CD4-positive, CD25-positive, alpha-beta regulatory T cell (primary cell): ENCODE data around the gene GIPR. TPM values are rescaled to one million over a fixed set of nuclear protein-coding genes. Genes with fewer than 3 reads are reported as not detected.

Experiments
- ATAC-seq, 2 donors: fragments of 150-1000 bp; cut with Tn5 transposase; one replicate each; pipeline ENCODE4 v1.10.0; 2021; ENCODE audit warnings: low read depth in 2 of 2, moderate number of reproducible peaks in 2 of 2, moderate library complexity in 1 of 2
- DNase-seq, 3 donors: peaks; one replicate each; pipeline versions ENCODE4 v3.0.0 to v3.0.0-alpha.2; 2012 to 2022; ENCODE audit warnings: mixed read lengths in 1 of 3
- H3K27ac ChIP-seq: one replicate; pipeline ENCODE4 v1.7.0; 2013; ENCODE audit warnings: mild to moderate bottlenecking, low read length; ENCODE audit not compliant: insufficient read depth, poor library complexity, severe bottlenecking
- H3K27me3 ChIP-seq: one replicate; pipeline ENCODE4 v1.7.0; 2013; ENCODE audit warnings: low read length; ENCODE audit not compliant: control insufficient read depth, insufficient read depth
- H3K36me3 ChIP-seq: one replicate; pipeline ENCODE4 v1.7.0; 2013; ENCODE audit warnings: mild to moderate bottlenecking, low read length, moderate library complexity; ENCODE audit not compliant: control insufficient read depth, insufficient read depth
- H3K4me1 ChIP-seq: 2 replicates; pipeline ENCODE4 v1.7.0; 2013; ENCODE audit warnings: mild to moderate bottlenecking, low read length; ENCODE audit not compliant: insufficient read depth, control insufficient read depth, poor library complexity, severe bottlenecking
- H3K4me3 ChIP-seq: one replicate; pipeline ENCODE4 v1.7.0; 2013; ENCODE audit warnings: low read depth, mild to moderate bottlenecking, low read length, moderate library complexity
- H3K9me3 ChIP-seq, 2 experiments: 1 replicate in 1 of 2; 2 replicates in 1 of 2; pipeline ENCODE4 v1.7.0; 2013; ENCODE audit warnings: low read length in 2 of 2, mild to moderate bottlenecking in 1 of 2, moderate library complexity in 1 of 2; ENCODE audit not compliant: control insufficient read depth in 2 of 2
- H3K27ac Mint-ChIP-seq, 3 donors: one replicate each; pipeline ENCODE4 v1.8.0; 2020 to 2022; ENCODE audit warnings: mild to moderate bottlenecking in 3 of 3, mixed read lengths in 3 of 3, moderate library complexity in 2 of 3
- H3K27me3 Mint-ChIP-seq: one replicate; pipeline ENCODE4 v1.8.0; 2022; ENCODE audit warnings: mild to moderate bottlenecking, mixed read lengths
- H3K36me3 Mint-ChIP-seq: one replicate; pipeline ENCODE4 v1.8.0; 2020; ENCODE audit warnings: mixed read lengths
- H3K4me1 Mint-ChIP-seq, 4 donors: one replicate each; pipeline ENCODE4 v1.8.0; 2020 to 2022; ENCODE audit warnings: mixed read lengths in 4 of 4, mild to moderate bottlenecking in 1 of 4
- H3K4me3 Mint-ChIP-seq, 4 donors: one replicate each; pipeline ENCODE4 v1.8.0; 2020 to 2022; ENCODE audit warnings: mild to moderate bottlenecking in 4 of 4, mixed read lengths in 4 of 4, moderate library complexity in 3 of 4
- H3K9me3 Mint-ChIP-seq, 7 donors: one replicate each; pipeline ENCODE4 v1.8.0; 2020 to 2022; ENCODE audit warnings: mixed read lengths in 7 of 7, mild to moderate bottlenecking in 3 of 7, moderate library complexity in 2 of 7
- polyA plus RNA-seq, 4 donors: library from polyadenylated mRNA; unstranded; fragments of 300-500 nt; fragmentation: Illumina TruSeq; gene quantifications; one replicate each; pipeline ENCODE4 v1.2.3, GENCODE V29; 2021
- total RNA-seq: library from RNA; stranded (reverse); gene quantifications from one replicate; pipeline ENCODE4 v1.2.3, GENCODE V29; 2022

Gene GIPR
- total and polyA plus RNA-seq, 5 donors from 2014 or later = 0.15 to 9.3 (median 0.18) TPM; not detected in 1

DNA sequence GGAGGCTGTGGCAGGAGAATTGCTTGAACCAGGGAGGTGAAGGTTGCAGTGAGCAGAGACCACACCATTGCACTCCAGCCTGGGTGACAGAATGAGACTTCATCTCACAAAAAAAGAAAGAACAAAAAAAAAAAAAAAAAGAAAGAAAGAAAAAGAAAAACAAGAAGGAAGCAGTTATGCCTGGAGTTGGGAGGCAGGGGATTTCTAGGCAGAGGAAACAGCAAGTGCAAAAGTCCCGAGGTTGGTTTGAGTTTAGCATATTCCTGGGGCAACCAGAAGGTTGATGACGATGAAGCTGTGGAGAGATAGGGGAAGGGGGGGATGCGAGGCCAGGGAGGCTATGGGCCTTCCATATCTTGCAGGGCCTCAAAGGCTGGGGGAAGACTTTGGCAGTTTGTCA, 17.3 kb upstream of the GIPR start:
- H3K27ac Mint-ChIP-seq = no peak overlapping the region
- no peaks in the 10 kb centered on the region for H3K9me3 Mint-ChIP-seq
- H3K4me1 Mint-ChIP-seq = peaks cover 0 to 10% (median 8%) of the 10 kb centered on the region in 4 donors
- H3K27ac ChIP-seq = no peak overlapping the region
- H3K27me3 Mint-ChIP-seq = peaks cover 6% of the 10 kb centered on the region
- no peak overlapping the region for H3K4me3 ChIP-seq
- ATAC-seq = no peak
- H3K4me1 ChIP-seq = peaks cover 8% of the 10 kb centered on the region
- DNase-seq = no peak
- H3K36me3 Mint-ChIP-seq = no peaks in the 10 kb centered on the region
- H3K9me3 ChIP-seq = no peaks in the 10 kb centered on the region
- no peaks in the 10 kb centered on the region for H3K36me3 ChIP-seq
- H3K27me3 ChIP-seq = no peaks in the 10 kb centered on the region
- peak overlapping the region in 1 of 4 donors; percentile 70 for H3K4me3 Mint-ChIP-seq

DNA sequence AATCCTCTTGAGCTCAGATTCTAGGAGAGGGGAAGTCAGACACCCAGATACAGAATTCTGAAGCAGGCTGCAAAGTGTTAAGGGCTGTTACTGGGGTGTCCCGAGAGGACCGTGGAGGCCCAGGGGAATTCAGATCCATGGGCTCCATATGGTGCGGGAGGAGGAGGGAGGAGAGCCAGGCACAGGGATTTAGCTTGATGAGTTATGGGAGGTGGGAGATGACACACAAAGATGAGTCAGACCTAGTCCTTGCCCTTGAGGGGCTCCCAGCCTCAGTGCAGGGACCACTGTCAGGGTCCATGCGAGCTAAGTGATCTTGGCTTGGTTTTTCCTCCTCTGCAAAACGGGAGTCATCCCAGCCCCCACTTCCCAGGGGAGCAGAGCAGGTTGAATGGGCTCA, 14.4 kb upstream of the GIPR start:
- Histone ChIP-seq H3K4me1 (no peaks in the 10 kb centered on the region), H3K27ac (no peak overlapping the region), H3K4me3 (no peak overlapping the region), H3K27me3 (no peaks in the 10 kb centered on the region), H3K9me3 (no peaks in the 10 kb centered on the region), H3K36me3 (no peaks in the 10 kb centered on the region)
- ATAC-seq (no peak), DNase-seq (no peak)
- peaks cover 8% of the 10 kb centered on the region for H3K27me3 Mint-ChIP-seq
- no peaks in the 10 kb centered on the region for H3K4me1 Mint-ChIP-seq
- H3K36me3 Mint-ChIP-seq = no peaks in the 10 kb centered on the region
- no peak overlapping the region for H3K4me3 Mint-ChIP-seq
- H3K9me3 Mint-ChIP-seq = no peaks in the 10 kb centered on the region
- peak overlapping the region in 1 of 3 donors; percentile 52 for H3K27ac Mint-ChIP-seq

DNA sequence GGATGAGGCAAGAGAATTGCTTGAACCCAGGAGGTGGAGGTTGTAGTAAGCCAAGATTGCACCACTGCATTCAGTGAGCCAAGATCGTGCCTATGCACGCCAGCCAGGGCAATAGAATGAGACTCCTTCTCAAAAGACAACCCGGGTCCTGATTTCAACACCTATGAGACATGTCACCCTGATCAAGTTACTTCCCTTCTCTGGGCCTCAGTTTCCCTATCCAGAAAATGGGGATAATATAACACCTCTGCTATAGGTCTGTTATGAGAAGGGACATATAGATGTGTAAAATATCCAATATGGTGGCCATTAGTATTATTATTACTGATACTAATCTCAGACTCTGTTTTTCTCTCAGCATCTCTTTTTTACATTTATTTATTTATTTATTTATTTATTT, 12.9 kb upstream of the GIPR start:
- no peaks in the 10 kb centered on the region for H3K9me3 ChIP-seq
- Mint-ChIP-seq H3K36me3 (no peaks in the 10 kb centered on the region), H3K4me1 (no peaks in the 10 kb centered on the region), H3K9me3 (no peaks in the 10 kb centered on the region), H3K27ac (no peak overlapping the region), H3K27me3 (peaks cover 12% of the 10 kb centered on the region), H3K4me3 (no peak overlapping the region)
- H3K27me3 ChIP-seq = no peaks in the 10 kb centered on the region
- no peak for ATAC-seq
- H3K4me3 ChIP-seq = no peak overlapping the region
- H3K4me1 ChIP-seq = no peaks in the 10 kb centered on the region
- DNase-seq = no peak
- no peaks in the 10 kb centered on the region for H3K36me3 ChIP-seq
- H3K27ac ChIP-seq = no peak overlapping the region

DNA sequence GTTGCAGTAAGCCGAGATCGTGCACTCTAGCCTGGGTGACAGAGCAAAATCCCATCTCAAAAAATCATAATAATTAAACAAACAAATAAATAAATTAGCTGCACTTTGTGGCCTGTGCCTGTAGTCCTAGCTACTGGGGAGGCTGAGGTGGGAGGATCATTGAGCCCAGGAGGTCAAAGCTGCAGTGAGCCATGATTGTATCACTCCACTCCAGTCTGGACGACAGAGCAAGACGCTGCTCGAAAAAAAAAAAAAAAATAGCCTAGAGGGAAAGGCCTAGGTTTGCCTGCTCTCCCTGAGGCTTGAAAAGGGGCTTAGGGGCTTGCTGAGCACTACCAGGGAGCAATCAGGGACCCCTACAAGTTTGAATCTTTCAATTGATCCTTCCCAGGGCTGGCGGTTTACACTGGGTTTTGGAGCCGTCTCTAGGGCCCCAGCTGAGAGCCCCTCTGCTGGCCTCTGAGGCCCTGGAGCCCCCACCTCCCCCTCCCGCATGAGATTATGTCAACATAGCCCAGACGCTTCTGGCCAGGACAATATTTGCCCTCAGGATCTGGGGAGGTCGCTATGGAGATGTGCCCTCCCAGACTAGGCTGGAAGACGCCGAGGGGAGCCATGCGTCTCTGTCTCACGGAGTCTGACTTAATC, 10.4 kb upstream of the GIPR start:
- Histone ChIP-seq H3K36me3 (no peaks in the 10 kb centered on the region), H3K4me1 (no peaks in the 10 kb centered on the region), H3K27me3 (no peaks in the 10 kb centered on the region), H3K9me3 (no peaks in the 10 kb centered on the region), H3K4me3 (no peak overlapping the region), H3K27ac (no peak overlapping the region)
- DNase-seq (no peak), ATAC-seq (no peak)
- Mint-ChIP-seq H3K9me3 (peaks cover 0 to 3% (median 0%) of the 10 kb centered on the region in 7 donors), H3K27me3 (peaks cover 7% of the 10 kb centered on the region), H3K27ac (no peak overlapping the region), H3K4me3 (no peak overlapping the region), H3K36me3 (no peaks in the 10 kb centered on the region), H3K4me1 (no peaks in the 10 kb centered on the region)

DNA sequence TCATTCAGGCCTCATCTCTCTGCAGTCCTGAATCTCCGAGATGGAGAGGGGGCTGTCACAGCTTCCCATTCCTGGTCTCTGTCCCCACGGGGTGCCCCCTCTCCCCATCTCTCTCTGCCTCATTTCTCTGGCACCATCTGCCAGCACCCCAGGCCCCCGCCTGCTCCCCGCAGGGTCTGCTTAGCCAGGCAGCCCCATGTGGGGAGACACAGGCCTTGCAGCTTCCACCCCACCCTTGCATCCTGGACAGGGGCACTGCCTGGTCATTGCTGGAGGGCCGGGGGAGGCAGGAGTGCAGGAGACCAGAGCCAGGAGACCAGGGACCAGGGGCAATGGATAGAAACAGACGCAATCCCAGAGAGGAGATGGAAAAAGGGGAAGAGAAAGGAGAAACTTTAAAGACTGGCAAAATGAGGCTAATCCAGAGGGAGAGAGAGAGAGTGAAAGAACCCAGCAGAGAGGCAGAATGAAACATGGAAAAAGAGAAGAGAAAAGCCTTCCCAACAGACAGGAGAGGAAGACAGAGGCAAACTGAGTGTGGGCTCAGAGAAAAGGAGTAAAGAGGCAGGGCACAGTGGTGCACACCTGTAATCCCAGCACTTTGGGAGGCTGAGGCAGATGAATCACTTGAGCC, 8.8 kb upstream of the GIPR start:
- Mint-ChIP-seq H3K9me3 (peaks cover 0 to 3% (median 0%) of the 10 kb centered on the region in 7 donors), H3K4me1 (peaks cover 0 to 4% (median 1%) of the 10 kb centered on the region in 4 donors), H3K27ac (peak overlapping the region in 1 of 3 donors; percentile 39), H3K36me3 (no peaks in the 10 kb centered on the region), H3K27me3 (peaks cover 7% of the 10 kb centered on the region), H3K4me3 (no peak overlapping the region)
- Histone ChIP-seq H3K9me3 (no peaks in the 10 kb centered on the region), H3K27me3 (no peaks in the 10 kb centered on the region), H3K4me1 (no peaks in the 10 kb centered on the region), H3K27ac (no peak overlapping the region), H3K4me3 (no peak overlapping the region), H3K36me3 (no peaks in the 10 kb centered on the region)
- ATAC-seq (no peak), DNase-seq (no peak)

DNA sequence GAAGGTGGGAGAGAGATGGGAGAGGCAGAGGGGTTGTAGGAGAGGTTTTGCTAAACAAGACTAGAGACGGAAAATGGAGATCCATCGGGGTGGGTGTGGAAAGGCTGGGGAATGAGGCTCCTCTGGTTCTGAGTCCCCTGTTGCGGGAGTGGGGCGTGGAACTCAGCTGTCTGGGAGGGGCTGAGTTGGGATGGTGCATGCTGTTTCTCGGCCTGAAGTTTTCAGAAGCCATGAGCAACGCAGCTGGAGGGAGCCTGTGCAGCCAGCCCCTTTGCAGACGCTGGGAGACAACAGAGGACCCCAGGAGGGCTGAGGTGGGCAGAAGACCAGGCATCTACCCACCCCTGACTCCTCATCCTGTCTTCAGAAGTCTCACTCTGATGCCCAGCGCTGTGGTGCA, 7.4 kb upstream of the GIPR start:
- H3K36me3 ChIP-seq = no peaks in the 10 kb centered on the region
- Mint-ChIP-seq H3K36me3 (no peaks in the 10 kb centered on the region), H3K27ac (no peak overlapping the region), H3K4me3 (no peak overlapping the region), H3K27me3 (peaks cover 7% of the 10 kb centered on the region), H3K9me3 (peaks cover 0 to 3% (median 0%) of the 10 kb centered on the region in 7 donors), H3K4me1 (peaks cover 0 to 7% (median 4%) of the 10 kb centered on the region in 4 donors)
- H3K4me3 ChIP-seq = no peak overlapping the region
- no peaks in the 10 kb centered on the region for H3K9me3 ChIP-seq
- H3K27ac ChIP-seq = no peak overlapping the region
- H3K4me1 ChIP-seq = no peaks in the 10 kb centered on the region
- no peaks in the 10 kb centered on the region for H3K27me3 ChIP-seq
- DNase-seq = no peak
- no peak for ATAC-seq

DNA sequence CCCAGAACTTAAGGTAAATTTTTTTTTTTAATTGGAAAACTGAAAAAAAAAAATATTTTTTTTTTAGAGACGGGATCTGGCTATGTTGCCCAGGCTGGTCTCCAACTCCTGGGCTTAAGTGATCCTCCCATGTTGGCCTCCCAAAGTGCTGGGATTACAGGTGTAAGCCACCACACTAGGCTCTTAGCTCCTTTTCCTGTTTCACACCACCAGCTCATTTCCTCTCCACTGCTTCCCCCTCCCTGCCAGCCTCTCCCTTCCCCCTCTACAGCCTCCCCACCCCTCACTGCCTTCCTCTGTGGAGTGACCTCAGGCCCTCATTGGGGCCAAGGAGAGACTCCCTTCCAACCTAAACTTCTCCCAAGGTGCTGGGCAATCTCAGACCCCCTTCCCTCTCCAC, 4.2 kb upstream of the GIPR start:
- H3K4me3 Mint-ChIP-seq = peak overlapping the region in 1 of 4 donors; percentile 35
- H3K36me3 Mint-ChIP-seq = no peaks in the 10 kb centered on the region
- Histone ChIP-seq H3K27ac (no peak overlapping the region), H3K9me3 (no peaks in the 10 kb centered on the region), H3K27me3 (no peaks in the 10 kb centered on the region), H3K4me1 (peaks cover 9% of the 10 kb centered on the region), H3K36me3 (no peaks in the 10 kb centered on the region), H3K4me3 (no peak overlapping the region)
- no peak overlapping the region for H3K27ac Mint-ChIP-seq
- peaks cover 0 to 3% (median 0%) of the 10 kb centered on the region in 7 donors for H3K9me3 Mint-ChIP-seq
- peaks cover 9% of the 10 kb centered on the region for H3K27me3 Mint-ChIP-seq
- ATAC-seq = no peak
- H3K4me1 Mint-ChIP-seq = peaks cover 7 to 21% (median 14%) of the 10 kb centered on the region in 4 donors
- peak in 1 of 3 donors; percentile 31 for DNase-seq

DNA sequence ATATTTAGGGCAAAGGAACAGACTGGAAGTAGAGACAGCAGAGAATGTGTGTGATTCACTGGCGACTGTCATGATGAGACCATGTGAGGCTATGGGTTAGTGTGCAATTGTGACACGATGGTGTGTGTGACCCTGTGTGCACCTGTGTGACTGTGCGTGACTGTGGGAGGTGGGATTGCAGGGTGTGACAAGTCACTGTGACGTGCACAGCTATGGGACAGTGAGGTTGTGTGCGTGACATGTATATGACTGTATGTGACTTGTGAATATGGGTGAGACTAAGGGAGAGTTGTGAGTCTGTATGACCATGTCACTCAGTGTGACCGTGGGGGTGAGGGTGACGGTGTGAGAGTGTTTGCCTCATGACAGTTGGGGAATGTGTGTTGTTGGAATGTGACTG, 3.4 kb upstream of the GIPR start:
- no peaks in the 10 kb centered on the region for H3K27me3 ChIP-seq
- Mint-ChIP-seq H3K27me3 (peaks cover 7% of the 10 kb centered on the region), H3K9me3 (peaks cover 0 to 3% (median 0%) of the 10 kb centered on the region in 7 donors), H3K36me3 (no peaks in the 10 kb centered on the region), H3K4me1 (peaks cover 7 to 29% (median 17%) of the 10 kb centered on the region in 4 donors), H3K4me3 (peak overlapping the region in 1 of 4 donors; percentile 10), H3K27ac (peak overlapping the region in 1 of 3 donors; percentile 0)
- DNase-seq (no peak), ATAC-seq (no peak)
- H3K4me1 ChIP-seq = peaks cover 17% of the 10 kb centered on the region
- H3K4me3 ChIP-seq = no peak overlapping the region
- no peaks in the 10 kb centered on the region for H3K9me3 ChIP-seq
- no peaks in the 10 kb centered on the region for H3K36me3 ChIP-seq
- H3K27ac ChIP-seq = no peak overlapping the region
